Islet precursor cell (in vitro differentiated cells): ENCODE data around the gene FAM78B.

ENCODE experiments used
- DNase-seq: peaks from one replicate; pipeline ENCODE4 v3.0.0-alpha.2; 2018

The FAM78B gene

GRCh38 chr1:166166698-166167571, at the start of gene FAM78B:
Gene FAM78B, minus strand, starts transcription at chr1:166167001. Its CDS starts 753 bp downstream, at chr1:166166248.
- DNase-seq: peak; percentile 86

DNA sequence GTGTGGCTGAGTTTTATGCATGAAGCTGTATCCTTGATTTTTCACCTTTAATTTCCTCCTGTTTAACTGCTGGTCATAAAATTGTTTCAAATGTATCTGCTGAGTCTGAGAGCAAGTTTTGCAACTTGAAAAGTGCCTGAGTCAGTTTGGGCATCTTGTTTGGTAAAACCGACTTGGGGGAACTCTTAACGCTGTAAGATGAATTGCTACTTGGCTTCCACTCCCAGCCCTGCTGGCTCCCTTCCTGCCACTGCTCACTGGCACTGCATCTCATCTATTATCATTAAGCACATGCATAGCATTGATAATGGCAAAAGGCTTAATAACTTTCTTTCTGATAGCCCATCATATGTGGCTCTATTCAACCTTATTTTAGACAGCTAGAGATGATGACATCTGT, 35.7 kb upstream of the FAM78B start:
- no peak for DNase-seq

DNA sequence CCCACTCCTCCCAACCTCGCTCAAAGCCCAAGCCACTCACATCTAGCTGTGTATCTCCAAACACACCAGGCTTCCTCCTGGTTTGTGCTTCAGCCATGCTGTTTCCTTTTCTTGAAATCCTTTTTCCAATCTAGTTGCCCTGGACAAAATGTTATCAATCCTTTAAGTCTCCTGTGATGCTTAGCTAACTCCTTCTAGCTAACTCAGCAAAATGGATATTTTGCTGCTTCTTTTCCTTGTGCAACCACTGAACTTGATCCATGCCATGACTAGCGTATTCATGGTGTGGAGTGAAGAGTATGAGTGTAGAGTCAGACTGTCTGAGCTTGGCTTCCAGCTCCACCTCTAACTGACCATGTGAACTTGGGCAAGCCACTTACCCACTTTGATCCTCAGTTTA, 33.9 kb upstream of the FAM78B start:
- no peak for DNase-seq

DNA sequence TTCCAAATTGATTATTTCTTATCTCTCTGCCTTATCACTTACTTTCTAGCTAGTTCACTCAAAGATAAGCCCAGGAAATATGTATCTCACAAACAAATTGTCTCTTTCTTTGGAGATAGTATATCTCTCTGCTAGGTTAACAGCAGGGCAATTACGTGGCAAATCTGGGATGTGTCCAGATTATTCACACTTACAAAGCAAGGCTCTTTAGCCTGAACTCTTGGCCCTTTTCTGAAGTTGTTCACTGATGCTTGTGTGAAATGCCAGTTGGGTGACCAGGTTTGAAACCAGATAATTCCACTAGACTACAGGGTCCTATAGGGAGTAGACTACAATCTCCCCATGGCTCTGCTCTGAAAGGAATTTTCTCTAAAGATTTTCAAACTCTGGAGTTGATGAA, 30.8 kb upstream of the FAM78B start:
- DNase-seq: no peak

- no peak for DNase-seq
These were observed 30.3 kb upstream of the FAM78B start for GRCh38 chr1:166197141-166197540.

DNA sequence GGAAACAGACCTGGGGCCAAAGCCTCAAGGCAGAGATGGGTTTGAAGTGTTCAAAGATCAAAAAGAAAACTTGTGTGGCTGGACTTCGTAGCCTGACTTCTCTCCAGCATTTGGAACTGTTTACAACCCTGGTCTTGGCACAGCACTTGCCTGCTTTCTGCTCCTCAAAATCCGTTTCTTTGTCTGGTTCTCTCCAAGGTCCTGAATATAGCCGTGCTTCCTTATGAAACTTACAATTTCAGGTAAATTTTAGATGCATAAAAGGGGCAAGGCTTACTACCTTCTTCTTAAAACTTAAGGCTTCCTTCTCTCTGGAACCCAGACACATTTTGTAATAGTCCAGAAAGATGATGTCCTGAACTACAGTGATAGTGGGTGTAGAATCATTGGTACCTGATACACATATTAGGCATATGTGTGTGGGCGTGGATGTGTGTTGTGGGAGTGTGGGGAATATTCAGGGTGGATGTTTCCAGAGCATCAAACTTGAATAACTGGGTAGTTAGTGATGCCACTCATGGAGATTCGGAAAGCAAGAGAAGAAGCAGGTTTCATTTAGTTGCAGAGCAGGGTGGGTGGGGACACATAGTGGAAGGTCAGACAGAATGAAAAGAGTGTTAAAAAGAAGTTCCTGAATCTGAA, 26.4 kb upstream of the FAM78B start:
- no peak for DNase-seq

DNA sequence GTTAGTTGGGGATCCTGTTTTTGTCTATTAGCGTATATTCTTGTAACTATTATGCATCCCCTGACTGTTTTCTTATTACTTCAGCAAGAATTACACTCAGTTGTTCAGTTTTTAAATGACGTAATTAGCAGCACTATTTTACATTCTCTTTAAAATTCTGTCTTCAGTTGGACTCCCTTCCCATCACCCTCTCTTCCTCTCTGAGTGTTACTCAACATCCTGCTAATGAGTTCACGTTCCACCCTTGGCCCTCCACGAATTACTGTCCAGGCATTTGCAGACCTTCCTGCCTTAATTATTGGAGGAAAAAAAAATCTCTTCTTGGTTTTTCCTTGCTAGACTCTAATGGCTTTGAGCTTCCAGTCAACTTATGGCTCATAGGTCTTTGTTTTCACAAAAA, 23.6 kb upstream of the FAM78B start:
- no peak for DNase-seq

GRCh38 chr1:166189126-166189525, 22.3 kb upstream of the FAM78B start:
- DNase-seq: no peak

DNA sequence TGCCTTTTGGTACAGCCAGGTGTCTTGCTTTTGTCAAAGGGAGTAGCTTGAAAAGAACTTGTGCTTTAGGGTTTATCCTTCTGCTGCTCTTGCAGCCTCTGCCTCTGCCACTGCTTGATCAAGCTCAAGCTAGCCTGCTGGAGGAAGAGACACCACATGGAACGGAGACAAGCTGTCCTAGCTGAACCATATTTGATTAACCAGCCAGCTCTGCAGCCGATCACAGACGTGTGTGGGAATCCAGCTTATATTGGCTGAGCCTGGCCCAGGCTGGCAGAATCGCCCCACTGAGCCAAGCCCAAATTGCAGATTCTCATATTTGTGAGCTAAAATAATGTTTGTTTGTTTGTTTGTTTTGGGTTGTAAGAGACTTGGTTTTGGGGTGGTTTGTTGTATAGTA, 18.7 kb upstream of the FAM78B start:
- DNase-seq: no peak

DNA sequence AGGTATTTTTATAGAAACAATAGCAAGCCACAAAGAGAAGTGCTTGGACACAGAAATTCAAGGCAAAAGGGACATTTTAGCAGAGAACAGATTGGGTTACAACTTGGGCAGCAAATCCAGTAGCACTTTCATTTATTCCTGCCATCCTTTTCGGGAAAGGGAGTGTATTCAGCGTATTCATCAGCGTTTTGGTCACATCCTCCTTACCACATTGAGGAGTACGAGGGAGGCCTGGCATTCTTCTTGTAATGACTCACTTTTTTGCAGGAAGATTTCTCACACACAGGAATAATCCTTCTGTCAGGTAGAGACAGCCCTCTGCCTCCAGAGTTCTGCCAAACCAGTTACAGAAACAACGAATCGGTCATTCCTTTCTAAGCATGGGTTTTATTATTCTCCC, 18.1 kb upstream of the FAM78B start:
- DNase-seq: peak; percentile 85

- no peak for DNase-seq
These were observed 17.2 kb upstream of the FAM78B start for GRCh38 chr1:166184012-166184411.

DNA sequence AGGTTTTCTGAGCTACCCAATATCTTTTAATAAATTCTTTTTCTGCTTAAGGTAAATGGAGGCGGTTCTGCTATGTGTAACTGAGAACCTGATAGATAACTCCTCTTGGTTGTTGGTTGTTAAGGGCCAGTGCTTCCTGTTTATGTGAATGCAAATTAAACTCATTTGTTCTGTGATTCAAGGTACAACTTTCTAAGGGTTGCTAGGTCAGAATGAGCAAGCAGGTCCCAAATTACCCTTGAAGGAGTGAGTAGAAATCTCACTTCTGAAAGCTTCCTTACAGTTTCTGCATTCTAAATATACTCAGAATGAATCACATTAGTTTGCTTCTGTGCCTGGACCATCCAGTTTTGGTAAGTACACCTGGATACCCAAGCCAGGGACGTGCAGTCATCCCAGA, 15.5 kb upstream of the FAM78B start:
- DNase-seq: no peak

DNA sequence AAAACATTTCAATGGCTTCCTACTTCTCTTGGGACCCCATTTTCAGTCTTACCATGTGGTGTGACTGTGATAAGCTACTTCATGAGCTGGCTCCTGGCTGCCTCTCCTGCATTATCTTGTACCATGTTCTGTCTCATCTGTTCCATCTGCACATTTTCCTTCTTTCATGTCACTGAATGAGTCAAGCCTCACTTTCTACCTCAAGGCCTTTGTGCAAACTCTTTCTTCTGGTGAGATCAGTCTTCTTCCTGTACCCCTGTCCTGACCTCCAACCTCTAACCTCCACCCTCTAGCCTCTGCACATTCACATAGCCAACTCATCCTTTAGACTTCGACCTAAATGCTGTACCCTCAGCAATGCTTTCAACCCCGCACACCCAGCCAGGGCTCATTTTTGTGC, 9.6 kb upstream of the FAM78B start:
- DNase-seq: no peak

DNA sequence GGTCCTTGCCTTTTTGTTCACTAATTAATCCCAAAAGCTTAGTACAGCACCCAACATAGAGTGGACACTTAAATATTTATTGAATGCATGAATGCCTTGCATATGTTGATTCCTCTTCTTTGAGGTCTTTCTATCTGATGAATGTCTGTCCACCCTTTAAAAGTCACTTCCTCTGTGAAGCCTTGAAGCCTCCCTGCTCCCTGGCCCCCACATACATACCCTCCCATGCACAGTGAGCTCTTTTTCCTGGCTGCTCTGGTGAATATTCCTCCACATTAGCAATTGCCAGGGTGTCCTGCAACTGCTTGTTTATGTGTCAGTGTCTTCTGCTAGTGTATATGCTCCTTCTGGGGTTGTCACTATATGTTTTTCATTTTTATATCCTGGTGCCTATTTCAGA, 8.2 kb upstream of the FAM78B start:
- no peak for DNase-seq

- DNase-seq: no peak
These were observed 7.3 kb upstream of the FAM78B start for GRCh38 chr1:166174108-166174507.

- DNase-seq: no peak
These were observed 5.3 kb upstream of the FAM78B start for GRCh38 chr1:166172106-166172505.

- no peak for DNase-seq
These were observed 3.9 kb upstream of the FAM78B start for GRCh38 chr1:166170726-166171125.

DNA sequence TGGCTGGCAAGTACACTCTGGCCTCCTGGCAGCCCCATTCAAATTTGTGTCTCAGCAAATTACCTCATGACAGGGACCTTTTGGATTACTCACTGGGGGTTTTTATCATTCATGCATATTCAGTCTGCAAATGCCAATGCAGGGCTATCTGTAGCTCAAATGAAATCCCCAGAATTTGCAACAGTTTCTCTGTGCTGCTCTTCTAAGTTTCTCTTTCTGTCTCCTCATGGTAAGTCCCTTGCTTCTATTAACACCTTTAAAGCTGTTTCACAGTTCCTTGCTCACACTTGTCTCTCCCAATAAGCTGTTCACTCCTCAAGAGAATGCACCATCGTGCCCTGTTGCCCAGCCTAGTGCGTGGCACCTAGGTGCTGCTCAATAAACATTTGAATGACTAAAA, 3.3 kb upstream of the FAM78B start:
- no peak for DNase-seq

DNA sequence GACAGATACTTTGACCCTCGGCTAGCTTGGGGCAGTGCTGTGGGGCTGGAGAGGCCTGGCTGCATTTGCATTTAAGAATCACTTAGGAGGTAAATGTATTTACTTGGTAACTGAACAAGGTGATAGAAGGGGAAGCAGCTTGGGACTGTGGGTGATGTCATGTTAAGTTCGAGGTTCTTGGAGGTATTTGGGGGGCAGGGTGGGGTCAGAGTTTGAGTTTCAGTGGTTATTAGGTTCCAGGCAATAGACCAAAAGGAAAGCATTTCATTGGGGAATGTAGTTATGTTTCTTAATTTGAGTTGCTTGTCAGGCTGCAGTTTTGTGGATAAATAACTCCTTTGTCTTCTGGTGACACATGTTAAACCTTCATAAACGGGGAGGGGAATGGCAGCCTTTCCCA, 2.4 kb upstream of the FAM78B start:
- DNase-seq: no peak

DNA sequence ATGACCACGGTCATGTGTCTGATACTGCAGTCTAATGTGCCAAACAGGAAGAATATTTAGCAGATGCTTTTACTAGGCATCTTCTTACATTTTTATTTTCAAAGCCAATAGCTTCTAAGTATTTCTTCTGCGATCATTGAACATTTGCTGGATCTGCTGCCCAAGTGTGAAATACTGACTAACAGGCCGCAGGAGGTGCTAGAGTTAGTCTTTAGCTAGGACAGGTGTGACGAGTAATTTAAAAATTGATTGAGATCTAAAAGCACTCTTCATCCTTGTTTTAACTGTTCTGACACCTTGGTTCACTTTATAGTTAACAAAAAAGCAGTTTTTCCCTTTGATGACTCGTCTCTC, 748 bp upstream of the FAM78B start:
- no peak for DNase-seq

DNA sequence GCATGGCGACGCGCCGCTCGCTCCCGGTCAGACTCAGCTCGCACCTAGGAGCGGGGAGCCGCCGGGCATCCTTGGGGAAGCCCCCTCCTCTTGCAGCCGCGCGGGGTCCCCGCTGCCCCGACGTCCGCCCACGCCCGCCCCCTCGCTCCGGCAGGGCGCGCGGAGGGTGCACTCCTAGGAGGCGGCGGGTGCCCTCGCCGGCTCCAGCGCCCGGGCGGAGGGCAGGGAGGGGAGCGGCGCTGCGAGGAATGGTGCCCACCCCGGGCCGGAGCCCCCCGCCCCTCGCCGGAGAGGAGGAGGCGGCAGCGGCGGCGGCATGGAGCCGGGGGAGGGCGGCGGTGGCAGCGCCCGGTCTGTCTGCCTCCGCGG, 488 bp downstream of the FAM78B start:
- DNase-seq: no peak

GRCh38 chr1:166165661-166166328, 1.0 kb downstream of the FAM78B start:
- peak; percentile 61 for DNase-seq

DNA sequence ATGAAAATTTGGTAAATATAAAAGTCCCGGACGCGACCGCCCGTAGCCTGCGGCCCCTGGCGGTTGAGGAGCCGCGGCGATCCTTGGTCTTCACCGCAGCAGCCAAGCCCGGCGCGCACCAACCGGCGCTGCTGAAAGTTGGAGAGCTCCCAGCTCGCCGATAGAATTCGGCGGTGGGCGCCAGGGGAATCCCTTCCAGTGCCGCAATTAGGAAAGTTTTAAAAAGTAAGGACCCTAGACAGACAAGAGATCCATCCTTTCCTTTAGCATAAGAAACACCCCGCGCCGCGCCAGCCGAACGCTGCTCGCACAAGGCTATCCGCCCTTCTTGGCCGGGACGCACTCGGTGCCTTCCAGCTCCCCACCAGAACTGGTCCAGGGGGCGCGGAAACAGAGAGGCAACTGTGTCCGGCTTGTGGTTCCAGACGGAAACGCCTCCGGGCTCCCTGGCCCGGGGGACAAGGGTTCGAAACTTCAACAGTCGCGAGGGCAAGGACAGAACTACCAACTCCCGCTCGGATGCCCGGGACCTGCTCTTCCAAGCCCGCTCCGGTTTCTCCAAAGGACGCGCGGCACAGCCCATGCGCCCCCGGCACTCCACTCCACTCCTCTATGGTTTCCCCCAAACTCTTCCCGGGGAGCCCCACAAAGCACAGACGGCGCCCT, 1.7 kb downstream of the FAM78B start:
- DNase-seq: peak; percentile 86

DNA sequence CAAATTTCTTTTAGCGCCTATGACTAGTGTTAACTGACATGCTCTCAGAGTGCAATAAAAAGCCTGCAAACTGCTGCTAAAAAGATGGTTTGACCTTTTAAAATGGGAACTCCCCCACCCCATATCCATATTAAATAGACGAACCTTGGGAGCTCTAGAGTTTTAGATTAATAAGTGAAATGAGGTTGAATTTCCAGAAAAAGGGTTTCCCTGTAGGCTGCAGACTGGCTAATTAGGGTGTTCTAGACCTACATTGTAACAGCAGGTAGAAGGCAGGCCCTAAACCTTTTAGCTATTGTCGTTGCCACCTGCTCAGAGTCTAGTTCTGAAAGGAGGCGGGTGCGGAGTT, 2.2 kb downstream of the FAM78B start:
- no peak for DNase-seq
